ENCODE measurements around the gene CCL13. TPM values are rescaled to one million over a fixed set of nuclear protein-coding genes. Genes with fewer than 3 reads are reported as not detected.

CCL13 gene
- total and polyA plus RNA-seq, 12 donors: 0.17 to 17.6 (median 2.0) TPM

DNA sequence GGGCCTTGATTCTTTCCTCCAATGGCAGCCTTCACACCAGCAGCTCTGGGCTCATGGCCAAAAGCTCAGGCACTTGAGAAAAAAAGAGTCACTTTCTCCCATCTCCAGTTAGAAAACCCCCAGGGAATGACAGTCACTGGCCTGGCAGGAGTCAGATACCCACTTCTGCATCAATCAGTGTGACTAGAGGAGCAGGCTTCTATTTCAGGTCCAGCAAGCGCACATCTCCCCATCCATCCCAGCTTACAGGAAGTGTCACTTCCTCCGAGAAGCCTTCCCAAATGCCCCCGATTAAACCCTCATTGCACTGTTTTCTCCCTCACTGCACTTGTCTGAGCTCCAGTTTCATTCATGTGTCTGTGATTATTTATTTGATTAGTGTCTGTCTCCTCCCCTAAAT is 37.1 kb downstream of the CCL13 start:
- Histone ChIP-seq H3K4me3 (no peak overlapping the region), H3K36me3 (replicated peaks in 1 of 2) (no peaks in the 10 kb centered on the region), H3K9me3 (replicated peaks in 1 of 3) (no peaks in the 10 kb centered on the region), H3K27me3 (no peaks in the 10 kb centered on the region), H3K4me1 (replicated peaks in 1 of 2) (no peaks in the 10 kb centered on the region), H3K27ac (no peak overlapping the region)
- intact Hi-C loops (cut with DNase I): no loop called here
- no peak for DNase-seq
- TF ChIP-seq POLR2A (IDR thresholded peaks at IDR 0.05): no peak
- TF ChIP-seq, protein P1, sequence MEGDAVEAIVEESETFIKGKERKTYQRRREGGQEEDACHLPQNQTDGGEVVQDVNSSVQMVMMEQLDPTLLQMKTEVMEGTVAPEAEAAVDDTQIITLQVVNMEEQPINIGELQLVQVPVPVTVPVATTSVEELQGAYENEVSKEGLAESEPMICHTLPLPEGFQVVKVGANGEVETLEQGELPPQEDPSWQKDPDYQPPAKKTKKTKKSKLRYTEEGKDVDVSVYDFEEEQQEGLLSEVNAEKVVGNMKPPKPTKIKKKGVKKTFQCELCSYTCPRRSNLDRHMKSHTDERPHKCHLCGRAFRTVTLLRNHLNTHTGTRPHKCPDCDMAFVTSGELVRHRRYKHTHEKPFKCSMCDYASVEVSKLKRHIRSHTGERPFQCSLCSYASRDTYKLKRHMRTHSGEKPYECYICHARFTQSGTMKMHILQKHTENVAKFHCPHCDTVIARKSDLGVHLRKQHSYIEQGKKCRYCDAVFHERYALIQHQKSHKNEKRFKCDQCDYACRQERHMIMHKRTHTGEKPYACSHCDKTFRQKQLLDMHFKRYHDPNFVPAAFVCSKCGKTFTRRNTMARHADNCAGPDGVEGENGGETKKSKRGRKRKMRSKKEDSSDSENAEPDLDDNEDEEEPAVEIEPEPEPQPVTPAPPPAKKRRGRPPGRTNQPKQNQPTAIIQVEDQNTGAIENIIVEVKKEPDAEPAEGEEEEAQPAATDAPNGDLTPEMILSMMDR (IDR thresholded peaks at IDR 0.05): no peak
- 68 to 76% (median 74%) methylated on average over 3 of the region's 3 CpGs for WGBS, 4 donors

DNA sequence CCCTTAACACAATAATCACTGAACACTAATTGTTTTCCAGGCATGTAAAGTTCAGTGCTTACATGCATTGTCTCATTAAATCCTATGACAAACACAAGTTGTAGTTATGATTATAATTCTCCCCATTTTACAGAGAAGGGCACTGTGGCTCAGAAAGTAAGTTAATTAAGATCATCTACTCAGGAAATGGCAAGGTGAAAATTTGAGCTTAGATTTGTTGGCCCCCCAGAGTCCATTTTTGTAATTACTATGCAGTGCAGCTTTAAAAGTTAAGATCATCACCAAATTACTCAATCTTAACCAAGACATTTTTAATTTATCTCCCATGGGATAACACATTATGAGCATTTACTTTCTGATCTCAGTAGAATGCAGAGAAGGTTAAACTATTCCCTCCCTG is 41.0 kb downstream of the CCL13 start:
- Histone ChIP-seq H3K9me3 (replicated peaks in 1 of 3) (no peaks in the 10 kb centered on the region), H3K4me1 (replicated peaks in 1 of 2) (no peaks in the 10 kb centered on the region), H3K27me3 (no peaks in the 10 kb centered on the region), H3K4me3 (no peak overlapping the region), H3K36me3 (replicated peaks in 1 of 2) (no peaks in the 10 kb centered on the region), H3K27ac (no peak overlapping the region)
- DNase-seq: no peak
- intact Hi-C loops (cut with DNase I): no loop called here
- TF ChIP-seq, protein P1 (IDR thresholded peaks at IDR 0.05): no peak
- TF ChIP-seq POLR2A (IDR thresholded peaks at IDR 0.05): no peak

DNA sequence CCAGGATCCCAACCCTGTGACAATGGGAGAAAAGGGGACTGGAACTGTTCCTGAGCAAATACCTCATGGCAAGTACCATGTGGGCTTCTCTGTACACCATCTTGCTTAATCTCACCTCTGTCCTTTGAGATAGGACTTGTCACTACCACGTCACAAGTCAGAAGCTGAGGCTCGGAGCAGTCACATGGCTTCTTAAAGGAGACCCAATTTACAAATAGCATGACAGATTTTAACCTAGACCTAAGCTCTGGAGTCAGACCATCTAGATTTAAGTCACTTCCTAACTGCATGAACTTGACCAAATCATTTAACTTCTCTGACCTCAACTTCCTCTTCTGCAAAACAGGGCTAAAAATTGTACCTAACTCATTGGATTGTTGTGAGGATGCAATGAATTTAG is 42.7 kb downstream of the CCL13 start:
- Histone ChIP-seq H3K4me3 (no peak overlapping the region), H3K9me3 (replicated peaks in 1 of 3) (no peaks in the 10 kb centered on the region), H3K4me1 (replicated peaks in 1 of 2) (no peaks in the 10 kb centered on the region), H3K27ac (no peak overlapping the region), H3K36me3 (replicated peaks in 1 of 2) (no peaks in the 10 kb centered on the region), H3K27me3 (no peaks in the 10 kb centered on the region)
- TF ChIP-seq, protein P1 (IDR thresholded peaks at IDR 0.05): no peak
- TF ChIP-seq POLR2A (IDR thresholded peaks at IDR 0.05): no peak
- intact Hi-C loops (cut with DNase I): no loop called here
- DNase-seq: no peak
- WGBS, 4 donors: 22 to 57% (median 44%) methylated on average over 2 of the region's 2 CpGs

DNA sequence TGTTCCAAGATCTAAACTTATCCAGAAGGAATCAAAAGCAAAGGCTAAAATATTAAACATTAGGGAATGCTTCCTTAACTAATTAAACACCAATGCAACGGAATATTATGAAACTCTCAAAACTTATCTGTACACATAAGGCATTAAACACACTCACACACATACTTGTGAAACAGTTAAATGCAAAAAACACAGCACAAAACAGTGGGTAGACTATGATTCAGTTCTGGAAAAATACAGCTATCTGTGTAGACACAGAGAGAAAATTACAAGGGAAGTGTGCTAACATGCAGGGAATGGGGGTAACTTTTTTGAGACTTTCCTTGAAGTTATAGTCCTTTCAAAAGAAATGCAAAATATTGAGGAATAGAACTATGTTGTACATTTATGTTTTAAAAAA is 43.4 kb downstream of the CCL13 start:
- 51 to 67% (median 54%) methylated on average over 1 of the region's 1 CpG for WGBS, 4 donors
- intact Hi-C loops (cut with DNase I): no loop called here
- H3K27ac ChIP-seq: no peak overlapping the region
- no peak overlapping the region for H3K4me3 ChIP-seq
- no peaks in the 10 kb centered on the region for H3K4me1 ChIP-seq (replicated peaks in 1 of 2)
- H3K9me3 ChIP-seq (replicated peaks in 1 of 3): no peaks in the 10 kb centered on the region
- H3K36me3 ChIP-seq (replicated peaks in 1 of 2): no peaks in the 10 kb centered on the region
- TF ChIP-seq POLR2A (IDR thresholded peaks at IDR 0.05): no peak
- TF ChIP-seq, protein P1 (IDR thresholded peaks at IDR 0.05): no peak
- no peak for DNase-seq
- no peaks in the 10 kb centered on the region for H3K27me3 ChIP-seq

Data from adrenal gland (tissue), 12 donors.